Activated gamma-delta T cell treated with Interleukin-2 at 50 U/mL for 16 hours (primary cell): ENCODE results near the gene PCYT1A.

Source experiments
- DNase-seq: peaks from one replicate; pipeline ENCODE4 v3.0.0-alpha.2; 2020

PCYT1A gene

GRCh38 chr3:196235452-196236122 is 51.9 kb downstream of the PCYT1A start:
- DNase-seq = no peak

GRCh38 chr3:196232882-196233251 is 54.7 kb downstream of the PCYT1A start:
- DNase-seq = no peak

- no peak for DNase-seq
Measured at GRCh38 chr3:196232154-196232881, 55.2 kb downstream of the PCYT1A start.

- no peak for DNase-seq
Measured at GRCh38 chr3:196227629-196228493, 59.7 kb downstream of the PCYT1A start.

GRCh38 chr3:196227121-196227561 is 60.4 kb downstream of the PCYT1A start:
- DNase-seq = no peak

GRCh38 chr3:196225763-196226364 is 61.7 kb downstream of the PCYT1A start:
- DNase-seq = no peak

GRCh38 chr3:196225086-196225485 is 62.4 kb downstream of the PCYT1A start:
- DNase-seq = no peak

- DNase-seq = no peak
Measured at GRCh38 chr3:196222876-196223595, 64.5 kb downstream of the PCYT1A start.

GRCh38 chr3:196220991-196221390 is 66.5 kb downstream of the PCYT1A start:
- no peak for DNase-seq

- no peak for DNase-seq
Measured at GRCh38 chr3:196220587-196220986, 66.9 kb downstream of the PCYT1A start.

- no peak for DNase-seq
Measured at GRCh38 chr3:196219970-196220311, 67.6 kb downstream of the PCYT1A start.

- peak; percentile 35 for DNase-seq
Measured at GRCh38 chr3:196219194-196219969, 68.1 kb downstream of the PCYT1A start.

GRCh38 chr3:196218155-196218712 is 69.3 kb downstream of the PCYT1A start:
- no peak for DNase-seq

- DNase-seq = no peak
Measured at GRCh38 chr3:196217307-196218154, 70.0 kb downstream of the PCYT1A start.

- DNase-seq = no peak
Measured at GRCh38 chr3:196216681-196217211, 70.8 kb downstream of the PCYT1A start.

GRCh38 chr3:196216089-196216564 is 71.4 kb downstream of the PCYT1A start, which contains the start of gene SLC51A:
TSS of gene SLC51A (plus strand) at chr3:196216534. CDS start at chr3:196216713, 179 bp downstream.
- DNase-seq = no peak

- no peak for DNase-seq
Measured at GRCh38 chr3:196215493-196216020, 72.0 kb downstream of the PCYT1A start.

GRCh38 chr3:196214783-196215441 is 72.6 kb downstream of the PCYT1A start:
- DNase-seq = no peak
